NCI-H69 (cell line): ENCODE measurements around the gene FARP1.

Experiments
- DNase-seq: peaks from one replicate; lab custom pipeline; 2025; lab: John Stamatoyannopoulos, UW

The FARP1 gene

DNA sequence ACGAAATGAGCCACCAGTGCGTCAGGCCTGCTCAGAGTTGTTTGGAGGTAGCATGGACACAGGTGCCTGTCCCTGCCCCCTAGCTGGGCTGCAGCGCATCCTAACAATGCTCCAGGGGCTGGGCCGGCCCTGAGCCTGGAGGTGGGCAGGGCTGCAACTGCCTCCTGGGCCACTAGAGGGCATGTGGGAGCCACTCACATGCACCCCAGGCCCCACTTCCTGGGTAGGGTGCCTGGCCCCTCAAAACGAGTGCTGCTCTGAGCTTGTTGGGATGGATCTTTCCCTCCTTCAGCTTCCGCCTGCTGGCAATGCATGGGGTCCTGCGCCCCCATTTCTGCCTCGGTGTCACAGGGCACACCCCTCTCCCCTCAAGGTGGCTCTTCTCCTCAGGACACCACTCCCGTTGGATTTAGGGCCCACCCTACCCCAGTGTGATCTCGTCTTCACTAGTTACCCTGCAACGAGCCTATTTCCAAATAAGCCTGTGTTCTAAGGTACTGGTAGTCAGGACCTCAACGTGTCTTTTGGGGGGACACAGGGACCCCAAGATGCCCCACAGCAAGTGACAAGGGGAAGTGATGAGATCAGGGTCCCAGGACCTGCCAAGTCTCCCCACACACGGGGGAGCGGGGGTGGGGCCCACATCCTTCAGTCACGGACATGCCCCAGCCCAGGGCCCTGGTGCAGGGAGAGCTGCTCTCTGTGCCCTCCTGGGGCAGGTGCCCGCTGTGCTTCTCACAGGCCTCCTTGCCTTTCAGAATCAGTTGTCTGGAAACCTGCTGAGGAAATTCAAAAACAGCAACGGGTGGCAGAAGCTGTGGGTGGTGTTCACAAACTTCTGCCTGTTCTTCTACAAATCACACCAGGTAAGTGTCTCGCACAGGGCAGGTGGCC, 302.7 kb downstream of the FARP1 start:
- peak; percentile 75 for DNase-seq

DNA sequence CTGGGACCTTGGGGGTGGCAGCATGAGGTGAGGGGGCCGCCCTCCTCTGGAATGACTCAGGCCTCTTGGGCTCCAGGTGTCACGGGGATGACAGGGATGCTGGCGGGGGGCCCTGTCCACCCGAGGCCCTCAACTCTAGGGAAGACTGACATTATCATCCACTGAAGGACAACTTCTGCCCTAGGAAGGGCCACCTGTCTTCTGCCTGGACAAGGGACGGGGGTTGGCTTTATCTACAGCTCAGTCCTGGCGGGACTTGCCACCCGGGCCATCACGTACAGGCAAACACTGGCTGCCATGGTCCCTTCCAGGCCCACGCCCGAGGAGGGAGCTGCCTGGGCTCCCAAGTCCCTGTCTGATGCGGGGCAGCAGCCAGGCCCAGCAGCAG, 303.3 kb downstream of the FARP1 start:
- DNase-seq, result no peak

DNA sequence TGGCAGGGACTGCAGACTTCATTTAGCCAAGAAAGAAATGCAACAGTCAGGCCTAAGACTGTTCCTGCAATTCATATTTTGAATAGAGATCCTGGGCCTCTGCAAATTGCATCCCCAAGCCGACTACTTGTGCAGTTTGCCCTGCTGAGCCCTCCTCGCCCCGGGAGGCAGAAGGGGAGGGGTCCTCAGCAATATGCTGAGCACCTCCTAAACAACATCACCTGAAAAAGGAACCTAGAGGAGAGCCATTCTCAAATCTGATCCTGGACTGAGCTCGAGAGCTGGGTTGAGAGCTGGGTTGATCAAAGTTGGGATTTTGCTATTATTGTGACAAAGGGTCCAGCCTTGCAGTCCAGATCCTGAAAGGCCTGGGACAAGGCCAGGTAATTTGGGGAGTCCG, 304.2 kb downstream of the FARP1 start:
- no peak for DNase-seq

DNA sequence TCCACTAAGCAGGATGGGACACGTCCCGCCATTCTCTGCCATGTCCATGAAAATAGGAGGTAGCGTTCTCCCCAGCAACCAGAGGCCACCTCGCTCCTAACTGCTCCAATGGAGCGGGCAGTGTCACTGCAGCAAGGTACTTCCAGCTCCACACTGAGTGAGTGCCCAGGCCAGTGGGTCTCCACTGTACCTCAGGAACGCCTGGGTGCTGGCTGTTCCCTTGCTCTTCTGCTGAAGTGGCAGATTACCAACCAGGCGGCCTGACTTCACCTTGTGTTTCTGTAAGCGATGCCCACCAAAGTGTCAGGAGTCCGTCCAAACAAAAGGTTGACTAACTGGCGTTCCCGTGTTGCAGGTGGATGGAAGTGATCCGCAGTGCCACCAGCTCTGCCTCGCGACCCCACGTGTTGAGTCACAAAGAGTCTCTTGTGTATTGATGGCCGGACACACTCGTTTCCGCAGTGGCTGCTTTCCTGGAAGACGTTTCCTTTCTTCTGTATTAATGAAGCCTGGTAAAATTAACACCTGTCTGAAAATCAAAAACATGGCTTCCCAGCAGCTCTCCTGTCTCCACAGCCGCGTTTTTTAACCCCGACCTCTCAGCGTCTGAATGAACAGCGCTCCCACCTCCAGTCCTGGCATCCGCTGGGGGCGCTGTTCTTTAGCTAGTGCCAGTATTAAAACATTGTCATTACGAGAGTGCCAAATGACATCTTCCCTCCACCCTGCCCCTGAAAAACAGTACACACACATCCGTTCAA, 305.2 kb downstream of the FARP1 start:
- peak; percentile 18 for DNase-seq

DNA sequence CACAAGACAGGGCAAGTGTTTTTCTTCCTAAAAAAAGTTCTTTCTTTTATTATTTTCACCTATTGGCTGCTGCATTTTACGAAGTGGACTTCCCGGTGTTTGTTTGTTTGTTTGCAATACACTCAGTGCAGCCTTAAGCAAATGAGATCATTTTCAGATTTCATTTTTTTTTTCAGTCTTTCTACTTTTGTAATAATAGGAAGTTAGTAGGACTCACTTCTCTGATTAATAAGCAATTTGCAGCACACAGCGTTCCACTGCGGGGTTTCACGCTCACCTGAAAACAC, 305.7 kb downstream of the FARP1 start:
- no peak for DNase-seq

DNA sequence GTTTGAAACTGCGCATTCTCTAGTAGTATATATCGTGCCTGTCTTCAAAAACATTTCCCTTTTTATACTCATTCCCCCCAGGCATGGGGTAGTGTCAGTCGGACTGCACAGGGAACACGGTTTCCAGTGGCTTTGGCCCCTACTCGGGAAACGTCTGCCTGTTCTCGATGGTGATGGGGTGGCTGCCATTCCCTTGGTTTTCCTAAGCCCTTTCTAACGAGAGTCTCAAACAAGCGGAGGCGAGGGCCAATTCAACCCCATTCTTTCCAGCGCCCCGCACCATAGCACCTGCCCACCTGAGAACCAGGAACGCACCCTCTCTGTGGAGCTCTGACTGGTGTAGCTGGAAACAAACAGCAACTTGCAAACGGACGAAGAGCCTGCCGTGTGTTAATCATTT, 306.4 kb downstream of the FARP1 start:
- no peak for DNase-seq

DNA sequence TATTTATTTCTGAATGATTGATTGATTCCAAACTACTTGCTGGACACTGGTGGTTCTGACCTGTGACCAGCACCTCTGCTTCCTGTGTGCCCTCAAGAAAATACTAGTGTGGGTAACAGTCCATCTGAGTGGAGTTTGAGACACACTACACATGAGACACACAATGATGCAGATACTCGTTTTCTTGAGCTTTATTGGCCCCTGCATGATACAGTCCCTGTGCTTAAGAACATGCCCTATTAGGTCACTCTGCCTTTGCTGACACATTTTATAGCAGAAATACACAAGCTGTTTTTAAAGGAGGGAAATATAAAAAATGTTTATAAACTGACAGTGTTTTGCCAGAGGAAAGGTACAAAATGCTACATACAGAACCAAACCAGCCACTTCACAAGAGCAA, 307.1 kb downstream of the FARP1 start:
- no peak for DNase-seq

DNA sequence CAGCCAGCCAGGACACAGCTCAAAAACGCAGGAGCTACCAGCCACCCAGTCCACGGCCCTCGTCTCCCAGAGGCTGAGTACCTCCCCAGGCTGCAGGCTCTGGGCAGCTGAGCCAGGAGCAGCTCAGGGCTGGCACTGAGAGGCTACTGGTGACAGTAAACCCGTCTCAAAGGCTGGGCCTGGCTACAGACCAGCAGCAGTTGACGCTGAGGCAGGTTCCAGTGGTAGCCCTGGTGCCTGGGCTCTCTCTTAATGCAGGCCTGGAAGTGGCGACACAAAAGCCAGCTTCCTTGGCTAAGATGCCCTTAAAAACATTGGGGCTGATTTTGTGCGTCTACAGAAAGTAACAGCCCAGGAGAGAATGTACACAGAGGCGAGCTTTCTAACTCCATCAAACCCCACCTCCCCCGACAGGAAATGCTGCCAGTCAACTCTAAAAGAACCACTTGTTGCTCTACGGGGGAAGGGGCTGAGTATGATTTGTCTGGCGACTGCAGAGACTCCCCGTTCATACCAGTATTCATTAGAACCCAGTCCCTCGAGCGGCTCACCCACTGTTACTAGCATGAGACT, 307.7 kb downstream of the FARP1 start:
- DNase-seq, result no peak

DNA sequence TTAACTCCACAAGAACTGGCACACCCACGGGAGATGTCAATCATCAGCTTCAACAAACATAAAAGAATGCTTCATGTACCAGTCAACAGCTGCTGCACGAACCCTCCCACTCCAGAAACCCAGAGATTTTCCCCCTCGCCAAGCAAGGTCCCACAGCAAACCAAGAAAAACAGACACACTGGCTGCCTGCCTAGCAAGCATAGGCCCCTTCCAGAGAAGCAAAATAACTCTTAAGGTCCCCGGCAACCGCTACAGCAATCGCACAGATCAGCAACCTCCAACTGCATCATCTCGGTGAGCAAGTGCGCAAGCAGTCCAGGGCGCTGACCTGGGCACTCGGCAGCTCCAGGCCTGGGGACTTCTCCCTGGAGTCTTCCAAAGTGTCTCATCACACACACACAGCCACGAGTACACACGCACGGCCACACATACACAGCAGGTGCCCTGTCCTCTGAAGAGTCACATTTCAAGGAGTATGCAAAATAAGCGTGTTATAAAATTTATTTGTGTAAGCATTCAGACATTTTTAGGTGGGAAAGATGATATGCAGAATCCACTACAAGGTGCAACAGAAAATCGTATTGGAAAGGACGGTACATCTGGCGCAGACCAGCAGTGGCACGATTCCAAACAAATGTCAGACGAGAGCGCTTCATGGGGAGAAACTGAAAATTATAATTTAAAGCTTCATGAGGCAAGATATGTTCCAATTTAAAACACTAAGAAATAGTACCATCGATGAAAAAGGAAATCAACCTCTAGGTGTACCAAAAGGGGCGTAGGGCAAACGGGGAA, 309.0 kb downstream of the FARP1 start:
- no peak for DNase-seq

DNA sequence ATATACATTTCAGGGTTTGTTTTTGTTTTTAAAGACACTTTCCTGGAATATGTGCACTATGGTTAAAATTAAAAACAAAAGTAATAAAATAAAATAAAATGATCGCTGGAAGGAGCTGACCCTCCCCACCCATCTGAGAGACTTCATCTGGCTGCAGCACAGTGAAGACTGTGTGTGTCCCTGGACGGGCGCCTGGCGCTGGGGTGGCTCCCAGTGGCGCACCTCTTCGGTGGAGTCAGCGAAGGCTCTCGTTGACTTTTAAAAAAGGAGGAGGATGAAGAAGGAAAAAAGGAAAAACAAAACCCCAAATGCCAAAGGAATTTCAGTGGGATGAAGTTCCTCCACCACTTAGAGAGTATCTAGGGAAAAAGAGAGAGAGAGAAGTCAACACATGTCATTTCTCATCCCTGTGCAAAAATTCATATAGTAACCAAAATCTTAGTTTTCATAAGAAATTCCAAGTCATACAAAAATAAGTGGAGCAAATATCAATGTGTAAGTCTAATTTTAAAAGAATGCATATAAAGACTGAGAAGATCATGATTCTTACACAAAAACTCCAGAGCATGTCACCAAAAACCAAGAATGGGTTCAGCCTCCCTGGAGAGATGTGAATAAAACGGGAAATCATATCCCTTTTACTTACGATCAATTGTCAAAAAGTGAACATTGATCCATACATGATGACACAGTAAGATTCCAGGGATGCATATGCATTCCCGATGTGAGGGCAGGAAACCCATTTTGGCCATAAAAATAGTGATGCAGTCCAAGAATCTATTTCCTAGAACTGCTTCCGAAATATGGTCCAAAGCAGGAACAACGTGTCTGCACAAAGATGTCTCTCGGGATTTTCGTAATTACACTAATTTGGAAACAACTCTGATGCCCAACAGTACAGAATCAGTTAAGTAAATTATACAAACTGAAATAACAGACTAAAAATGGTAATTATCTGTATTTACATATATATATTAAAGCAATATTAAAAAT, 310.3 kb downstream of the FARP1 start:
- no peak for DNase-seq

DNA sequence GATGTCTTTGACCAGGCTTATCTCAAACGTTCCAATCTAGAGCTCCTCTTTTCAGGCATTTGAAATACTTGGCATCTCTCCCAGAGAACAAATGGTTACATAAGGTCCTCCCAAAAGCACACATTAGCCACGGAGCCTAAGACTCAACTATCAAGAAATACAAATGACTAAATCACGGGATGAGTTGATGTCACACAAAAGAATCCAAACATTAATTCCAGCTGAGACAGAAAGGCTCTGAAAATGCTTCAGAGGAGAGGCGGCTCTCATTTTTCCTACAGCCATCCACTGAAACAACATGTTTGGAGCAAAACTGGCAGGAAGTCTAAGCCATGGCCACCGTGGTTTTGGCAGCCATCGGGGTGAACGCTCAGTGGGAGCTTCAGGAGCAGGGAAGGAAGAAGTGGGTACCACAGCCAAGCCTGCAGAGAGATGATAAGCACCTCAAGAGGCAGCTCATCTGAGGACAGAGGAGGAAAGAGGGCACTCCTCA, 311.5 kb downstream of the FARP1 start:
- DNase-seq, result peak; percentile 90

DNA sequence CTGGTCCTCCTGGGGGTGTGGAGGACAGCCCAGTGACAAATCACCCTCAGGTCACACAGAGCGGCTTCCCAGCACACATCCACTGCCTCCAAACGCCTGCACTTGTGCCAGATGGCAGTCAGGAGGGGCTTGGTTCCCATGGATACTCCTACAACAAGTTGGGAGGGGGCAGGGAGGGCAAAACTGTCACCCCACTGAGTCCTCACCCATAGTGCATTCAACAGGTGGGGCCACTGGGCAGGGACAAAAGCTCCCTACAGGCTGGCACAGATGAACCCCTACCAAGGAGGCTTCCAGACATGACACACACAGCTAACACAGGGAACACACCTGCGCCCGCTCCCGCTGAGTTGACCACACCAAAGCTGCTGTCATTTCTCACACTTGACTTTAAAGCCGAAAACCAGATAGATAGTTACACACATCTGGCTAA, 313.5 kb downstream of the FARP1 start:
- peak; percentile 99 for DNase-seq

DNA sequence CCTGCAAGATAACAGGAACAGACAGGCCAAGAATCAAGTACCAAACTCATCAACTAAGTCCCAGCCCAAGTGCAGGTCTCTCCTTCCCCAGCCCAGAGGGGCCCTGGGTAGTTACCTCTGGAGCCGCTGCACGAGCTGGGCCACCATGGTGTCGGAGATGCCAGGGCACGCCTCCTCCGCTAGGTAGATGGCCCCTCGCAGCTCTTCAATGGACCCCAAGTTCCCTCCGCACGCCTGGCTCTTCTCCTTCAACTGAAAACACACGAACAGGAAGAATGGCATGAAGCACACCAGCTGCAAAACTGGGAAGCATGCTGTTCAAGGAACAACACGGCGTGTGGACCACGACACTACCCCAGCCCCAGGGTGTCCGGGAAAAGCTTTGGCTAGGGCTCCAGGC, 314.2 kb downstream of the FARP1 start:
- DNase-seq, result peak; percentile 60

DNA sequence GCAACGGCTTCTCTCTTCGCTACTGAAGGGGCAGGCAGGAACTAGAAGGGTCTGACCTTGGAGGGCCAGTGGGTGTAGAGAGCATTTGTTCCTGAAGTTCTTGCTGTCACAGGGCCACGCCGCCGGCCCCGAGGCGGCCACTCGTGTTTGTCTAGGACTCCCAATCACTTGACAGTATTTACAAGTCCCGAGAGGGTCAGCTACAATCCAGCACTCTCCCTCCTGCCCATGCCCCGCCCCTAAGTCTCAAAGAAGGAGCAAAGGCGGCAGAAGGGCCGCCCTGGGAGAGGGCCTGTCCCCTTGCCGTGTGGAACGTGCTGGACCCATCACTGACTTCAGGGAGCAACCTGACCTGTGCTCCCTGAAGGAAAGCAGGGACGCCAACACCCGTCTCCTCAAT, 315.5 kb downstream of the FARP1 start:
- no peak for DNase-seq

DNA sequence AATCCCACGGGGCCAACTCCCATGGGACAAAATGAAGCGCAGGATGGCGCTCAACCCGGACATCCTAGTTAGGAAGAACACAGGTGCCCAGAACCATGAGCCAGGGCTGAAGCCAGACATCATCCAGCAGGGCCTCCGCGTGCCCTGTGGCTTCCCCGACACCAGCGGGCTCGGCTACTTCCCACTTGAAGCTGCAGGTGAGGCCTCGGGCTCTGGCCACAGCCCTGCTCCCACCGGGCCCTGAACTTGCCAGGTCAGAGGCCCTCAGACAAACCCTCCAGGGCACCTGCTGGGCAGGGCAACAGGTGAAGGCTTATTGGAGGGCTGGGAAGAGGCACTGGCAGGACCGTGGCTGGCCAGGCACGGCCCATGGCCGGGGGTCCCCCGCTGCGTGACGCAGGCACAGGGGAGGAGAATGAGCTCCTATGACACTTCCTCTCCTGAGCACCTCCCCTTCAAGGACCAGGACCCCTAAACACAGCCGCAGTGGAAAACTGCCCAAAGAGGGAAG, 316.3 kb downstream of the FARP1 start:
- no peak for DNase-seq

DNA sequence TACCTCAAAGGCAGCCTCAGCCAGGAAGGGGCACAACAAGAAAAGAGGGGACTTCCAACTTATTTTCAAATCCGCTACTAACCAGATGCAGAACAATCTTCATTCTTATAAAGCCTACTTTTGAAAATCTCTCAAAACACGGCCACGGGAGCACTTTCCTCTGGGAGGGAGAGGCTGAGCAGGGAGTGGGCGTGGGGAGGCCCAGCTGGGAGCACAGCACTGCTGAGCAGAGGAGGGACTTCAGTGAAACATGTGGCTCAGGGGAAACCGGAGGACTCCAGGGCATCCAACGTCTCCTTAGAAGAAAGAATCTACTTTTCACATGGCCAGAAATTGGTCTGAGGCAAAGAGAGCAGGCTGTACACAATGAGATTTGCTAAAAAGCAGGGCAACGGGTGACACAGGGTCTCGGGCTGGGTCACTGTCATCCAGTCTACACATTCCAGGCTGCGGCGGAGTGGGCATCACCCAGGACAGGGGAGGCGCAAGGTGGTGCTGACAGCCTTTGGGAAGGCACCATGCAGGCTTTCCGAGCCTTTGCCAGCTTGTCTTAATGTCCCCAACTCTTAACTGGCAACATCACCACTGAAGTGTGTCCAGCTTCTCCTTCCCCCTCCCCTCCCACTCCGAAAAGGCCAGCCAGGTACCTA, 317.0 kb downstream of the FARP1 start:
- DNase-seq, result no peak

DNA sequence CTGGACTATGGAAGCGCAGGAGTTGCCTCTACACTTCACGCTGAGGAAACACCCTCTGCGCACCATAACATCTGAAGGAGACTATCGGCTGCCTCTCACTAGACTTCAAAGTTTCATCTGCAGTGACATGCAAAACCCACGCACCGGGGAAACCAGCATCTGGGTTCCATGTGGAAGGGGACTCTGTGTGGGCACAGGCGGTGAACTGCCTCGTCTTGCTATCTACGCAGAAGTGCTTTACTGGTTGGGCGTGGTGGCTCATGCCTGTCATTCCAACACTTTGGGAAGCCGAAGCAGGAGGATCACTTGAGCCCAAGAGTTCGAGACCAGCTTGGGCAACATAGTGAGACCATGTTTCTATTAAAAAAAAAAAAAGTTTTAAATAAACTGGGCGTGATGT, 317.6 kb downstream of the FARP1 start:
- no peak for DNase-seq

DNA sequence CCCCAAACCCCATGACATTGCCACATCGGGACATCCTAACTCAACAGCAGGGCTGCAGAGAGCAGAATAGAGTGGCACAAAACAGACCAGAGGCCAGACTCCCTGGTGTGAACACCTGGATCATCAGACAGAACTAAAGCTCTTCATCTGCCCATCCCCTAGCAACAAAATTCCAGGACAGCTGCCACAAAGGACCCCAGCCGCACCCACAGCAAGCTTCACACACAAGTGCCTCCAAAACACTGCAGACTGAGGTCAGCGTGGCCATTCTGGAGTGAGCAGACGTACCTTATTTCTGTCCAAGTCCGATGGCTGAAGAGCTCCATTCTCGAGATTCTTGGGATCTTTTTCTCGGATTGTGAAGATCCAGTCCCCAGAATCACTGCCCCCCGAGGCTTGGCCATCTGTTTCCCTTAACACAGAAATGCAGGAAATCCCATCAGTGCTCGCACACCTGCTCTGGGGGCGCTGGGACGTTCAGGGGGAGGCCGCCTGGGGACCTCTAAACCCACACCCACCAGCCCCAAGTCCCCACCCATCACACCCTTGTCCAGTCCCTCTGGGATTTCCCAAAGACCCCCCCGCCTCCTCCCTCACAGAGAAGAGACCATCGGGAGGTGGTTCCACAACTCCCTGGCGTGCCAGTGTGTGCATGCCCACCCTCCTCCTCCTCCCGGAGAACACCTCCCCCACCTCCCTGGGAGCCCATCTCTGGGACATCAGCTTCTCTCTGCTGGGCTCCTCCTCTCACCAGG, 318.8 kb downstream of the FARP1 start:
- peak; percentile 27 for DNase-seq

DNA sequence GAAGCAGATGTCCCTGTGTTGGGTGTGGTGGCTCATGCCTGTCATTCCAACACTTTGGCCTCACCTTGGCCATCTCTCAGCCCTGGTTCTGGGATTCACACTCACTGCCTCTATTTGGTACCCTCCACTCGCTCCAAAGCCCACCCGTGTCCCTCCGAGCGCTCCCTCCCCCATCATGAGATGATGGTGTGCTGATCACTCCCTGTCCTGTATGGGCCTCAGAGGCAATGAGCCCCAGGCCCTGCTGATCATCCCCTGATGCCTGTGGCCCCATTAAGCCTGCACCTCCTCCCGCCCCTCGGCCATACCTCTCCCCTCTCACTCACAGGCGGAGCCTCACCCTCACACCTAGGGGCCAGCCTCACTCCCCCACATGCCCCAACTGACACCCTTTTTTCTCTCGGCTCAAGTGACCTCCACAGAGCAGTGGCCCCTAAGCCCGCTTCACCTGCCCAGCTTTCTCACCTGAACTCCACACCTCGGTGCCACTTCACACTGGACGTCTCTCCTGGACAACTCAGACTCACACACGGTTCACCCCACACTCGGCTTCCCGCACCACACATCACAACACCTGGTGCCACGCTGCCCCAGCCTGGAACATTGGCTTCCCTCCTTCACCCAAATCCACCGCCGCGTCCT, 319.5 kb downstream of the FARP1 start:
- no peak for DNase-seq
